H9 (cell line): ENCODE measurements around the gene CDH23. TPM values are rescaled to one million over a fixed set of nuclear protein-coding genes. Genes with fewer than 3 reads are reported as not detected.

Experiments used
- DNase-seq: peaks from one replicate; pipeline ENCODE4 v3.0.0-alpha.2; 2017
- H2AFZ ChIP-seq: one replicate; pipeline ENCODE4 v1.6.1; 2013; ENCODE audit warnings: mild to moderate bottlenecking, low read length, control low read depth, moderate library complexity
- H2AK5ac ChIP-seq: 2 replicates; pipeline ENCODE4 v1.6.1; 2013; ENCODE audit warnings: low read length, control low read depth, mixed read lengths; ENCODE audit not compliant: insufficient read length
- H2BK120ac ChIP-seq: one replicate; pipeline ENCODE4 v1.6.1; 2013; ENCODE audit warnings: low read depth, mild to moderate bottlenecking, low read length, control low read depth, inconsistent platforms; ENCODE audit not compliant: poor library complexity, severe bottlenecking
- H2BK12ac ChIP-seq: 2 replicates; pipeline ENCODE4 v1.6.1; 2013; ENCODE audit warnings: low read length, control low read depth, mixed read lengths, low read depth; ENCODE audit not compliant: insufficient read length
- H2BK15ac ChIP-seq: 2 replicates; pipeline ENCODE4 v1.6.1; 2013; ENCODE audit warnings: low read depth, low read length, control low read depth
- H2BK20ac ChIP-seq: one replicate; pipeline ENCODE4 v1.6.1; 2013; ENCODE audit warnings: low read depth, mild to moderate bottlenecking, low read length, control low read depth, inconsistent platforms; ENCODE audit not compliant: poor library complexity, severe bottlenecking
- H2BK5ac ChIP-seq: 2 replicates; pipeline ENCODE4 v1.6.1; 2013; ENCODE audit warnings: low read length, control low read depth, mixed read lengths; ENCODE audit not compliant: insufficient read length
- H3K14ac ChIP-seq: 2 replicates; pipeline ENCODE4 v1.6.1; 2013; ENCODE audit warnings: low read length, control low read depth; ENCODE audit not compliant: insufficient read depth
- H3K18ac ChIP-seq: 2 replicates; pipeline ENCODE4 v1.6.1; 2013; ENCODE audit warnings: low read depth, mild to moderate bottlenecking, mixed read lengths, low read length, control low read depth; ENCODE audit not compliant: insufficient read length
- H3K23ac ChIP-seq: 2 replicates; pipeline ENCODE4 v1.6.1; 2013; ENCODE audit warnings: low read length, control low read depth, mixed read lengths, low read depth; ENCODE audit not compliant: insufficient read length
- H3K23me2 ChIP-seq: 2 replicates; pipeline ENCODE4 v1.6.1; 2013; ENCODE audit warnings: low read depth, mild to moderate bottlenecking, mixed read lengths, low read length, control low read depth; ENCODE audit not compliant: insufficient read length, poor library complexity, severe bottlenecking
- H3K27ac ChIP-seq: 2 replicates; pipeline ENCODE4 v1.5.1; 2013; ENCODE audit warnings: low read length, control low read depth, mixed read lengths, low read depth; ENCODE audit not compliant: insufficient read length
- H3K27me3 ChIP-seq: 2 replicates; pipeline ENCODE4 v1.6.1; 2013; ENCODE audit warnings: low read length, control low read depth, inconsistent platforms; ENCODE audit not compliant: insufficient read depth
- H3K4ac ChIP-seq: 2 replicates; pipeline ENCODE4 v1.6.1; 2013; ENCODE audit warnings: low read depth, mild to moderate bottlenecking, control low read depth, inconsistent platforms, low read length, moderate library complexity
- H3K4me1 ChIP-seq: 2 replicates; pipeline ENCODE4 v1.6.1; 2013; ENCODE audit warnings: low read length, control low read depth, inconsistent platforms; ENCODE audit not compliant: insufficient read depth
- H3K4me2 ChIP-seq: 2 replicates; pipeline ENCODE4 v1.6.1; 2013; ENCODE audit warnings: low read length, control low read depth, mixed read lengths; ENCODE audit not compliant: insufficient read length, insufficient read depth
- H3K56ac ChIP-seq: 2 replicates; pipeline ENCODE4 v1.6.1; 2013; ENCODE audit warnings: low read depth, mild to moderate bottlenecking, mixed read lengths, low read length, control low read depth; ENCODE audit not compliant: insufficient read length
- H3K79me1 ChIP-seq: 2 replicates; pipeline ENCODE4 v1.6.1; 2013; ENCODE audit warnings: low read depth, mild to moderate bottlenecking, moderate library complexity, low read length, control low read depth, inconsistent platforms; ENCODE audit not compliant: insufficient read depth, poor library complexity, severe bottlenecking
- H3K79me2 ChIP-seq: 2 replicates; pipeline ENCODE4 v1.6.1; 2013; ENCODE audit warnings: low read length, control low read depth, inconsistent platforms; ENCODE audit not compliant: insufficient read depth
- H3K9ac ChIP-seq: 2 replicates; pipeline ENCODE4 v1.6.1; 2013; ENCODE audit warnings: low read length, control low read depth, mixed read lengths; ENCODE audit not compliant: insufficient read length; ENCODE audit errors: extremely low read depth
- H3K9me3 ChIP-seq: one replicate; pipeline ENCODE4 v1.6.1; 2013; ENCODE audit warnings: low read depth, low read length, inconsistent platforms; ENCODE audit not compliant: control insufficient read depth
- H3T11ph ChIP-seq: one replicate; pipeline ENCODE4 v1.6.1; 2013; ENCODE audit warnings: mild to moderate bottlenecking, low read length, control low read depth, inconsistent platforms
- H4K20me1 ChIP-seq: one replicate; pipeline ENCODE4 v1.6.1; 2013; ENCODE audit not compliant: control insufficient read depth, insufficient read length, insufficient read depth
- H4K5ac ChIP-seq: 2 replicates; pipeline ENCODE4 v1.6.1; 2013; ENCODE audit warnings: low read depth, mild to moderate bottlenecking, mixed read lengths, low read length, control low read depth; ENCODE audit not compliant: insufficient read length
- H4K8ac ChIP-seq: replicated peaks from 2 replicates; pipeline ENCODE4 v1.6.1; 2013; ENCODE audit warnings: low read length, control low read depth, mixed read lengths, low read depth; ENCODE audit not compliant: insufficient read length
- H4K91ac ChIP-seq: 2 replicates; pipeline ENCODE4 v1.6.1; 2013; ENCODE audit warnings: low read depth, mild to moderate bottlenecking, moderate library complexity, mixed read lengths, low read length, control low read depth; ENCODE audit not compliant: insufficient read length
- H3K27ac Mint-ChIP-seq, 3 experiments: 2 replicates in 2 of 3; 3 replicates in 1 of 3; pipeline ENCODE4 v1.8.0; 2020 to 2021; ENCODE audit warnings: mixed read lengths in 3 of 3, mild to moderate bottlenecking in 1 of 3, moderate library complexity in 1 of 3
- H3K27me3 Mint-ChIP-seq: 2 replicates; pipeline ENCODE4 v1.8.0; 2021; ENCODE audit warnings: low read depth, mild to moderate bottlenecking, moderate library complexity, mixed read lengths
- H3K36me3 Mint-ChIP-seq, 3 experiments: 2 replicates in 2 of 3; 3 replicates in 1 of 3; pipeline ENCODE4 v1.8.0; 2020 to 2021; ENCODE audit warnings: low read depth in 3 of 3, mixed read lengths in 3 of 3; ENCODE audit not compliant: insufficient read depth in 1 of 3
- H3K4me1 Mint-ChIP-seq, 2 experiments: 2 replicates each; pipeline ENCODE4 v1.8.0; 2020; ENCODE audit warnings: mixed read lengths in 2 of 2
- H3K4me3 Mint-ChIP-seq, 2 experiments: 2 replicates in 1 of 2; 3 replicates in 1 of 2; pipeline ENCODE4 v1.8.0; 2020 to 2021; ENCODE audit warnings: mild to moderate bottlenecking in 2 of 2, mixed read lengths in 2 of 2, moderate library complexity in 1 of 2
- H3K9me3 Mint-ChIP-seq, 2 experiments: 2 replicates in 1 of 2; 3 replicates in 1 of 2; pipeline ENCODE4 v1.8.0; 2020; ENCODE audit warnings: mild to moderate bottlenecking in 2 of 2, mixed read lengths in 2 of 2, moderate library complexity in 1 of 2
- CTCF ChIP-seq: fragments of 200-600 bp; sonication (generic); conservative IDR thresholded peaks from 3 replicates; pipeline ENCODE4 v1.8.0; 2021; ENCODE audit warnings: antibody characterized with exemption, mild to moderate bottlenecking
- WGBS: extraction: QIAGEN DNeasy Blood & Tissue Kit; methylation state at CpG from one replicate; pipeline ENCODE4 v1.1.7; 2013; ENCODE audit warnings: missing lambda C conversion rate, low lambda C conversion rate, mixed read lengths; ENCODE audit not compliant: insufficient read length; ENCODE audit errors: extremely low coverage; 5-methylcytosine and 5-hydroxymethylcytosine counted together
- total RNA-seq: library from RNA; stranded (reverse); gene quantifications from 2 replicates; pipeline ENCODE4 v1.2.1, GENCODE V29; 2021

The CDH23 gene
- total RNA-seq, 1 experiment from 2014 or later: 2.1 TPM

DNA sequence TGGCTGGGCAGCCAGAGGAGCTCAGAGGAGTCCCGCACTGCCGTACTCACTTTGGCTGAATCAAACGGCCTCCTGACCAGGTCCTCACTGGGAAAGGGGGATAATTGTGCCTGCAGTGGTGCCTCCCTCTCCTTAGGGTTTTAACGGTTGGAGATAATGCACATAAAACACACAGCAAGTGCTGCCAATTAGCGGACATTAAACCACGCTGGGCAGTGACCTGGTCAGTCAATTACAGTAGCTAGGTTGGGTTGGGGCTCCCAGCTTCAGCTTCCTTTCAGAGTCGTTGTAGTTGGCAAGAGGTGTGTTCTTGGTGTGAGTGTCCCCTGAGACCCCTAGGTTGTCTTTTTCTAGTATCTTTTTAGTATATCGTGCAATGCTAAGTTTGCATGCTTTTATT lies 176.2 kb downstream of the CDH23 start:
- WGBS: no CpG with 5 or more reads among the region's 8 CpGs
- no peak overlapping the region for H3K56ac ChIP-seq
- no peak for TF ChIP-seq CTCF

More for the DNA sequence above, 176.2 kb downstream of the CDH23 start:
- H3K36me3 Mint-ChIP-seq: no peaks in the 10 kb centered on the region
- H3K4me1 Mint-ChIP-seq: peaks cover 17 to 37% of the 10 kb centered on the region in 2 experiments
- H3K23me2 ChIP-seq: no peaks in the 10 kb centered on the region
- no peak overlapping the region for H3K18ac ChIP-seq
- H3K4ac ChIP-seq: no peak overlapping the region
- no peak overlapping the region for H4K91ac ChIP-seq
- H2BK5ac ChIP-seq: no peak overlapping the region
- H3K4me1 ChIP-seq: no peaks in the 10 kb centered on the region; the same call in 1 of the 2 replicates
- H2AK5ac ChIP-seq: no peak overlapping the region
- no peak overlapping the region for H2AFZ ChIP-seq
- no peaks in the 10 kb centered on the region for H3K9me3 Mint-ChIP-seq
- H2BK12ac ChIP-seq: no peak overlapping the region
- H2BK15ac ChIP-seq: no peak overlapping the region
- no peak overlapping the region for H3K4me3 Mint-ChIP-seq
- no peak overlapping the region for H4K5ac ChIP-seq
- H3K79me2 ChIP-seq: no peaks in the 10 kb centered on the region
- no peak overlapping the region for H3K27ac ChIP-seq
- H4K8ac ChIP-seq: no peak overlapping the region
- no peaks in the 10 kb centered on the region for H3K27me3 ChIP-seq
- no peak for DNase-seq
- H3K14ac ChIP-seq: no peak overlapping the region
- H3K27ac Mint-ChIP-seq: no peak overlapping the region
- no peaks in the 10 kb centered on the region for H3K9me3 ChIP-seq
- no peak overlapping the region for H3K9ac ChIP-seq
- no peak overlapping the region for H3K4me2 ChIP-seq
- no peaks in the 10 kb centered on the region for H3K79me1 ChIP-seq
- no peak overlapping the region for H2BK120ac ChIP-seq
- H4K20me1 ChIP-seq: peaks cover 4% of the 10 kb centered on the region
- peaks cover 2% of the 10 kb centered on the region for H3K27me3 Mint-ChIP-seq
- no peak overlapping the region for H2BK20ac ChIP-seq
- no peak overlapping the region for H3K23ac ChIP-seq
- H3T11ph ChIP-seq: no peak overlapping the region
